IMR-90 (cell line): ENCODE measurements around the gene NRL. TPM values are rescaled to one million over a fixed set of nuclear protein-coding genes. Genes with fewer than 3 reads are reported as not detected.

Source experiments
- ATAC-seq: fragments of 200-7000 bp; cut with Tn5 transposase; 2 replicates; pipeline ENCODE4 v1.9.1; 2020; ENCODE audit warnings: low read depth, mild to moderate bottlenecking, moderate library complexity
- BruUV-seq: library from RNA; stranded (reverse); fragments of 400-500 nt; replicated peaks from 2 replicates; lab custom pipeline; 2021; lab: Mats Ljungman, UMichigan
- CTCF ChIA-PET: fragments of 300-600 bp; formaldehyde crosslinking; extraction: SDS; loops from one replicate; lab custom pipeline; 2021; ENCODE audit warnings: antibody characterized with exemption; lab: Yijun Ruan, JAX
- POLR2A ChIA-PET: fragments of 300-600 bp; sonication (Branson Sonifier 250); formaldehyde crosslinking; loops from one replicate; lab custom pipeline; 2022; ENCODE audit warnings: antibody characterized with exemption; ENCODE audit not compliant: unreplicated experiment; lab: Charles Lee
- DNase-seq: peaks from one replicate; pipeline ENCODE4 v3.0.0; 2013
- H2AFZ ChIP-seq: replicated peaks from 2 replicates; pipeline ENCODE3; 2013; ENCODE audit warnings: low read length, mild to moderate bottlenecking; ENCODE audit not compliant: poor library complexity
- H2AK5ac ChIP-seq: 2 replicates; pipeline ENCODE4 v1.6.1; 2013; ENCODE audit warnings: low read depth, low read length, inconsistent platforms
- H2AK9ac ChIP-seq: replicated peaks from 2 replicates; pipeline ENCODE3; 2013; ENCODE audit warnings: mild to moderate bottlenecking, low read depth, low read length, moderate library complexity; ENCODE audit not compliant: poor library complexity
- H2BK120ac ChIP-seq: 2 replicates; pipeline ENCODE4 v1.6.1; 2013; ENCODE audit warnings: low read depth, low read length, inconsistent platforms
- H2BK15ac ChIP-seq: 3 replicates; pipeline ENCODE4 v1.6.1; 2013; ENCODE audit warnings: low read depth, low read length, inconsistent platforms
- H2BK20ac ChIP-seq: 2 replicates; pipeline ENCODE4 v1.6.1; 2013; ENCODE audit warnings: low read depth, mild to moderate bottlenecking, inconsistent platforms, low read length, moderate library complexity
- H2BK5ac ChIP-seq: 2 replicates; pipeline ENCODE4 v1.6.1; 2013; ENCODE audit warnings: mild to moderate bottlenecking, low read depth, low read length, inconsistent platforms; ENCODE audit not compliant: poor library complexity, severe bottlenecking
- H3K14ac ChIP-seq: replicated peaks from 2 replicates; pipeline ENCODE4 v1.6.1; 2013; ENCODE audit warnings: low read depth, low read length, inconsistent platforms
- H3K18ac ChIP-seq: 2 replicates; pipeline ENCODE4 v1.6.1; 2013; ENCODE audit warnings: low read depth, low read length, control low read depth
- H3K23ac ChIP-seq: 2 replicates; pipeline ENCODE4 v1.6.1; 2013; ENCODE audit warnings: low read depth, low read length, inconsistent platforms
- H3K27ac ChIP-seq: 2 replicates; pipeline ENCODE4 v1.5.1; 2013; ENCODE audit warnings: mild to moderate bottlenecking, control low read depth, low read length; ENCODE audit not compliant: insufficient read depth
- H3K27me3 ChIP-seq: 2 replicates; pipeline ENCODE4 v1.6.1; 2013; ENCODE audit warnings: low read length; ENCODE audit not compliant: control insufficient read depth, insufficient read depth
- H3K36me3 ChIP-seq: 2 replicates; pipeline ENCODE4 v1.6.1; 2013; ENCODE audit warnings: low read length, mixed read lengths; ENCODE audit not compliant: control insufficient read depth, insufficient read depth
- H3K4ac ChIP-seq: 2 replicates; pipeline ENCODE4 v1.6.1; 2013; ENCODE audit warnings: low read depth, low read length, inconsistent platforms
- H3K4me1 ChIP-seq: 2 replicates; pipeline ENCODE4 v1.6.1; 2013; ENCODE audit warnings: low read length, mixed read lengths; ENCODE audit not compliant: control insufficient read depth, insufficient read depth
- H3K4me2 ChIP-seq: 2 replicates; pipeline ENCODE4 v1.6.1; 2013; ENCODE audit warnings: low read depth, mild to moderate bottlenecking, control low read depth, low read length, moderate library complexity
- H3K4me3 ChIP-seq: 2 replicates; pipeline ENCODE4 v1.5.1; 2013; ENCODE audit warnings: low read depth, mild to moderate bottlenecking, control low read depth, low read length, moderate library complexity; ENCODE audit not compliant: insufficient read depth
- H3K56ac ChIP-seq: 2 replicates; pipeline ENCODE4 v1.6.1; 2013; ENCODE audit warnings: low read length, inconsistent platforms; ENCODE audit not compliant: insufficient read depth; ENCODE audit errors: extremely low read depth
- H3K79me1 ChIP-seq, 2 experiments: 2 replicates each; pipeline ENCODE4 v1.6.1; 2013; ENCODE audit warnings: low read length in 2 of 2, inconsistent platforms in 1 of 2, low read depth in 1 of 2
- H3K9ac ChIP-seq: 2 replicates; pipeline ENCODE4 v1.6.1; 2013; ENCODE audit warnings: low read depth, low read length, control low read depth
- H3K9me1 ChIP-seq: 2 replicates; pipeline ENCODE4 v1.6.1; 2013; ENCODE audit warnings: low read length, inconsistent platforms; ENCODE audit not compliant: insufficient read depth
- H3K9me3 ChIP-seq: 2 replicates; pipeline ENCODE4 v1.6.1; 2013; ENCODE audit warnings: low read length; ENCODE audit not compliant: control insufficient read depth, insufficient read depth
- H4K20me1 ChIP-seq: 2 replicates; pipeline ENCODE4 v1.6.1; 2013; ENCODE audit warnings: low read length, inconsistent platforms; ENCODE audit not compliant: insufficient read depth
- H4K5ac ChIP-seq: 2 replicates; pipeline ENCODE4 v1.6.1; 2013; ENCODE audit warnings: mild to moderate bottlenecking, low read depth, low read length, control low read depth
- H4K8ac ChIP-seq, 2 experiments: 2 replicates each; pipeline ENCODE4 v1.6.1; 2013; ENCODE audit warnings: low read depth in 2 of 2, low read length in 2 of 2, control low read depth in 1 of 2, inconsistent platforms in 1 of 2
- H4K91ac ChIP-seq: 2 replicates; pipeline ENCODE4 v1.6.1; 2013; ENCODE audit warnings: low read depth, low read length, inconsistent platforms; ENCODE audit not compliant: insufficient read depth
- BHLHE40 ChIP-seq: fragments of 150-350 bp; IDR thresholded peaks from 2 replicates; pipeline ENCODE4 v1.6.1; 2016; ENCODE audit warnings: mild to moderate bottlenecking, low read depth, low read length
- CHD1 ChIP-seq: IDR thresholded peaks from 2 replicates; pipeline ENCODE4 v1.6.1; 2012; ENCODE audit warnings: low read depth, low read length, improper control_type of control experiment
- CTCF ChIP-seq: conservative IDR thresholded peaks from 2 replicates; pipeline ENCODE4 v1.5.1; 2012; ENCODE audit warnings: mild to moderate bottlenecking, low read depth, low read length, improper control_type of control experiment
- FOS ChIP-seq: fragments of 150-350 bp; IDR thresholded peaks from 2 replicates; pipeline ENCODE4 v1.6.1; 2016; ENCODE audit warnings: low read depth, low read length
- MAZ ChIP-seq: IDR thresholded peaks from 2 replicates; pipeline ENCODE4 v1.6.1; 2012; ENCODE audit warnings: low read depth, mild to moderate bottlenecking, low read length, improper control_type of control experiment, moderate library complexity, borderline replicate concordance
- MXI1 ChIP-seq: IDR thresholded peaks from 2 replicates; pipeline ENCODE4 v1.6.1; 2012; ENCODE audit warnings: low read depth, mild to moderate bottlenecking, low read length, moderate library complexity, borderline replicate concordance
- POLR2A ChIP-seq: IDR thresholded peaks from 2 replicates; pipeline ENCODE4 v1.6.1; 2012; ENCODE audit warnings: mild to moderate bottlenecking, low read depth, low read length
- WGBS, 2 experiments: methylation state at CpG; one replicate each; pipeline versions ENCODE4 v1.1.5 to v1.1.7; 2013; ENCODE audit warnings: missing lambda C conversion rate in 2 of 2; ENCODE audit not compliant: insufficient read length in 1 of 2; ENCODE audit errors: extremely low coverage in 2 of 2; 5-methylcytosine and 5-hydroxymethylcytosine counted together
- dilution Hi-C: fragments of 300-500 bp; cut with HindIII; formaldehyde crosslinking; loops from one replicate; pipeline ENCODE4 v1.14.3; 2018; ENCODE audit warnings: low sequenced_read_pairs; ENCODE audit not compliant: unreplicated experiment
- in situ Hi-C: fragments of 300-500 bp; cut with MboI; formaldehyde crosslinking; loops from 3 replicates; pipeline ENCODE4 v1.14.3; 2019; ENCODE audit warnings: low sequenced_read_pairs, inconsistent platforms, mixed read lengths
- intact Hi-C: fragments of 100-400 bp; cut with micrococcal nuclease; formaldehyde crosslinking; loops from 2 replicates; pipeline ENCODE4 v1.10.0; 2022
- polyA plus RNA-seq, 3 experiments: library from polyadenylated mRNA; depleted of rRNA; stranded (reverse); fragments of >200 nt; gene quantifications; 2 replicates each; pipeline ENCODE4 v1.2.3, GENCODE V29; 2012; ENCODE audit warnings: low replicate concordance in 1 of 3
- total RNA-seq: library from RNA; depleted of rRNA; stranded (reverse); fragments of >200 nt; gene quantifications from 2 replicates; pipeline ENCODE4 v1.2.3, GENCODE V29; 2012

NRL gene
- total and polyA plus RNA-seq, 2 of the 4 experiments (the other 2 are of a cell fraction) = 0.18 to 0.70 TPM

- H3K18ac ChIP-seq = no peak overlapping the region
- no peak overlapping the region for H2BK5ac ChIP-seq
- no peak overlapping the region for H3K4me2 ChIP-seq
- POLR2A ChIA-PET = interaction anchor here (0.7 kb wide), 1 partner anchor 11 kb away, joined by 3 read pairs; the partner anchor contains the start of gene IRF9
- dilution Hi-C loops (no loop called here), intact Hi-C loops (no loop called here), in situ Hi-C loops (no loop called here)
- H2BK15ac ChIP-seq = no peak overlapping the region
- no peak overlapping the region for H3K4me3 ChIP-seq
- peaks cover 3% of the 10 kb centered on the region; the same call in 1 of the 2 replicates for H3K9me1 ChIP-seq
- no peak overlapping the region for H2BK20ac ChIP-seq
- no peak overlapping the region for H3K27ac ChIP-seq
- peaks cover 43% of the 10 kb centered on the region for H3K36me3 ChIP-seq
- no peak overlapping the region for H2AK9ac ChIP-seq
- no peaks in the 10 kb centered on the region for H3K9me3 ChIP-seq
- peaks cover 9% of the 10 kb centered on the region for H3K4me1 ChIP-seq
- TF ChIP-seq MAZ = no peak
- no peak for TF ChIP-seq CHD1
- no peak for TF ChIP-seq CTCF
- TF ChIP-seq POLR2A = no peak
- TF ChIP-seq MXI1 = no peak
- TF ChIP-seq BHLHE40 = no peak
- no peak for TF ChIP-seq FOS
- DNase-seq (no peak), ATAC-seq (no peak)
- no peak overlapping the region for H4K8ac ChIP-seq
- no peak overlapping the region for H4K5ac ChIP-seq
- no peak overlapping the region for H3K56ac ChIP-seq
- no peak overlapping the region for H3K23ac ChIP-seq
- peaks cover 26 to 50% of the 10 kb centered on the region in 2 experiments for H3K79me1 ChIP-seq
- CTCF ChIA-PET = interaction anchor here (0.5 to 4.3 kb wide), 2 partner anchors 10 to 11 kb away, joined by 3 to 14 read pairs; partner anchors contain the start of gene IRF9
- H4K91ac ChIP-seq = no peak overlapping the region
- no peak overlapping the region for H3K14ac ChIP-seq
- 88% methylated on average over 6 of the region's 9 CpGs; no CpG with 5 or more reads in 1 of the 2 experiments for WGBS, 2 experiments
- no peaks in the 10 kb centered on the region for H3K27me3 ChIP-seq
- no peak overlapping the region for H2AK5ac ChIP-seq
- H2AFZ ChIP-seq = no peak overlapping the region
- BruUV-seq = no TSS peak
- H3K4ac ChIP-seq = no peak overlapping the region
- no peak overlapping the region for H3K9ac ChIP-seq
- H2BK120ac ChIP-seq = no peak overlapping the region
- H4K20me1 ChIP-seq = peaks cover 10% of the 10 kb centered on the region
Measured at GRCh38 chr14:24150061-24150460, 35.3 kb upstream of the NRL start.
